ENCODE measurements around the gene RNF123. TPM values are rescaled to one million over a fixed set of nuclear protein-coding genes. Genes with fewer than 3 reads are reported as not detected.
"Not testable (repeated sequence)": the region's sequence is repeated elsewhere in the genome, so short reads cannot be mapped to it uniquely, and the experiment has no call there.

RNF123 gene
- total and polyA plus RNA-seq, 10 of the 15 experiments (the other 5 are each of a cell fraction or from before 2014, with no cell fraction given) = 4.2 to 31.5 (median 17.6) TPM

DNA sequence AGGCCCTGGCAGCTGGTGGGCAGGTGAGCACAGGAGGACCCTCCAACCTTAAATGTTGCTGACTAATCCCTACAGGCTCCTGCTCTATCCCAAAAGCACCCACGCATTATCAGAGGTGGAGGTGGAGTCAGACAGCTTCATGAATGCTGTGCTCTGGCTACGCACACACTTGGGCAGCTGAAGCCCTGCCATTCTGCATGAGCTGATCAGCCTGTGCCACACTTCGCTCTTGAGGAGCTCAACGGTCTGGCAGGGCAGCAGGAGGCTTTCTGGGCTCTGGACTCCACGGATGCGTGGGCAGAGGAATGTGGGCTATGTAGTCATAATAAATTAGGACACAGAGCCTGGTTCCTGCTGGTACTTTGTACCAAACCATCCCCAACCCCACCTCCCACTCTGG is 6.2 kb upstream of the RNF123 start:
- Histone ChIP-seq H3K9me3 (replicated peaks; ENCODE audit: control insufficient read depth, insufficient read depth, low read length) (no peaks in the 10 kb centered on the region), H3K4me2 (ENCODE audit: control insufficient read depth, insufficient read depth) (no peak overlapping the region), H3K4me1 (ENCODE audit: control insufficient read depth, insufficient read depth, low read length) (no peaks in the 10 kb centered on the region; the same call in 1 of the 2 replicates), H4K20me1 (ENCODE audit: control insufficient read depth, insufficient read depth) (no peaks in the 10 kb centered on the region), H2AFZ (ENCODE audit: control insufficient read depth, low read depth, low read length) (no peak overlapping the region), H3K9ac (ENCODE audit: control insufficient read depth, insufficient read depth, low read length) (no peak overlapping the region), H3K79me2 (ENCODE audit: control insufficient read depth, insufficient read depth, low read length) (no peaks in the 10 kb centered on the region; the same call in 1 of the 2 replicates), H3K27me3 (replicated peaks in 1 of 2; ENCODE audit: control insufficient read depth in 2 of 2, insufficient read depth in 2 of 2, low read length in 1 of 2) (no peaks in the 10 kb centered on the region), H3K4me3 (no peak overlapping the region), H3K36me3 (ENCODE audit: control insufficient read depth in 2 of 2, insufficient read depth in 2 of 2, low read length in 1 of 2) (peaks cover 18 to 31% of the 10 kb centered on the region in 2 experiments; a peak in 3 of 4 replicates), H3K27ac (ENCODE audit: control insufficient read depth, insufficient read depth) (no peak overlapping the region)
- WGBS (ENCODE audit: insufficient coverage, insufficient replicate concordance, low lambda C conversion rate, missing lambda C conversion rate) = 94% methylated on average over 6 of the region's 6 CpGs
- DNase-seq (ENCODE audit: low read depth, low spot score) (no peak), ATAC-seq (no peak), FAIRE-seq (no peak)
- ChIA-PET SMC1A (ENCODE audit: uncharacterized antibody, unreplicated experiment) (no interaction called here), CTCF (no interaction called here), POLR2A (no interaction called here), RAD21 (ENCODE audit: unreplicated experiment) (no interaction called here)
- intact Hi-C loops (cut with micrococcal nuclease; ENCODE audit: unreplicated experiment) (no loop called here), in situ Hi-C loops (cut with MboI) (no loop called here)
- BruUV-seq (replicated peaks) = no TSS peak
- no peak for TF ChIP-seq MYB (IDR thresholded peaks at IDR 0.05; ENCODE audit: borderline replicate concordance, low read depth, low read length)
- TF ChIP-seq HDGF (IDR thresholded peaks at IDR 0.05) = no peak
- no peak for TF ChIP-seq FOXM1 (IDR thresholded peaks at IDR 0.05; ENCODE audit: low read depth, low read length)
- no peak for TF ChIP-seq GABPA (IDR thresholded peaks at IDR 0.05; ENCODE audit: low read depth)

- H3K9me3 ChIP-seq (replicated peaks; ENCODE audit: control insufficient read depth, insufficient read depth, low read length); H3K4me2 ChIP-seq (ENCODE audit: control insufficient read depth, insufficient read depth); H3K9ac ChIP-seq (ENCODE audit: control insufficient read depth, insufficient read depth, low read length); H3K27ac ChIP-seq (ENCODE audit: control insufficient read depth, insufficient read depth); H2AFZ ChIP-seq (ENCODE audit: control insufficient read depth, low read depth, low read length); DNase-seq (ENCODE audit: low read depth, low spot score); H3K4me1 ChIP-seq (ENCODE audit: control insufficient read depth, insufficient read depth, low read length); SMC1A ChIA-PET (ENCODE audit: uncharacterized antibody, unreplicated experiment); BruUV-seq (replicated peaks); in situ Hi-C loops (cut with MboI); H4K20me1 ChIP-seq (ENCODE audit: control insufficient read depth, insufficient read depth); CTCF ChIA-PET; ATAC-seq; FAIRE-seq; H3K27me3 ChIP-seq (replicated peaks in 1 of 2; ENCODE audit: control insufficient read depth in 2 of 2, insufficient read depth in 2 of 2, low read length in 1 of 2); RAD21 ChIA-PET (ENCODE audit: unreplicated experiment); H3K4me3 ChIP-seq; intact Hi-C loops (cut with micrococcal nuclease; ENCODE audit: unreplicated experiment); H3K79me2 ChIP-seq (ENCODE audit: control insufficient read depth, insufficient read depth, low read length); POLR2A ChIA-PET: not testable (repeated sequence)
- 100% methylated on average over 2 of the region's 2 CpGs for WGBS (ENCODE audit: insufficient coverage, insufficient replicate concordance, low lambda C conversion rate, missing lambda C conversion rate)
- peaks cover 11 to 26% of the 10 kb centered on the region in 2 experiments; a peak in 3 of 4 replicates for H3K36me3 ChIP-seq (ENCODE audit: control insufficient read depth in 2 of 2, insufficient read depth in 2 of 2, low read length in 1 of 2)
Measured at GRCh38 chr3:49684453-49684852, 4.9 kb upstream of the RNF123 start.

DNA sequence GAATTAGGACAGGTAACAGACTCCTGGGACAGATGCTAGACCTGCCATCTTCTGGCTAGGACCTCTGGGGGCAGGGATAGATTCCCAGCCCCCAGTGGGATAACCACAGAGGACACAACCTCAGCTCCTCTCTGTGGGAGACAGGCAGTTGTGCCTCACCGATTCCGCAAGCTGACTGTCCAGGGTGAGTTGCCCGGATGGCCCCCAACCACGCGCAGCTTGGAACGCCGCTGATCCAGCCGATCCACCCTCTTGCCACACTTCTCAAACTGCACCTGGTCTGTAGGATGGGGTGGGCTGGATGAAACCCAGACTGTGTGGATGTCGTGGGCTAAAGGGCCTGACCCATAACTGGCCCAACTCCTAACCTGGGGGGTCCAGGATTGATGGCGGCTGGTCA is 4.3 kb upstream of the RNF123 start:
- H3K9ac ChIP-seq (ENCODE audit: control insufficient read depth, insufficient read depth, low read length); H2AFZ ChIP-seq (ENCODE audit: control insufficient read depth, low read depth, low read length); POLR2A ChIA-PET; H3K4me3 ChIP-seq; in situ Hi-C loops (cut with MboI); SMC1A ChIA-PET (ENCODE audit: uncharacterized antibody, unreplicated experiment); intact Hi-C loops (cut with micrococcal nuclease; ENCODE audit: unreplicated experiment); H3K4me2 ChIP-seq (ENCODE audit: control insufficient read depth, insufficient read depth); BruUV-seq (replicated peaks); RAD21 ChIA-PET (ENCODE audit: unreplicated experiment); H3K9me3 ChIP-seq (replicated peaks; ENCODE audit: control insufficient read depth, insufficient read depth, low read length); H3K27me3 ChIP-seq (replicated peaks in 1 of 2; ENCODE audit: control insufficient read depth in 2 of 2, insufficient read depth in 2 of 2, low read length in 1 of 2); FAIRE-seq; H3K79me2 ChIP-seq (ENCODE audit: control insufficient read depth, insufficient read depth, low read length); H4K20me1 ChIP-seq (ENCODE audit: control insufficient read depth, insufficient read depth); H3K4me1 ChIP-seq (ENCODE audit: control insufficient read depth, insufficient read depth, low read length); CTCF ChIA-PET; ATAC-seq; DNase-seq (ENCODE audit: low read depth, low spot score); H3K27ac ChIP-seq (ENCODE audit: control insufficient read depth, insufficient read depth): not testable (repeated sequence)
- WGBS (ENCODE audit: insufficient coverage, insufficient replicate concordance, low lambda C conversion rate, missing lambda C conversion rate) = 94% methylated on average over 10 of the region's 10 CpGs
- H3K36me3 ChIP-seq (ENCODE audit: control insufficient read depth in 2 of 2, insufficient read depth in 2 of 2, low read length in 1 of 2) = peaks cover 7 to 24% of the 10 kb centered on the region in 2 experiments; a peak in 3 of 4 replicates

DNA sequence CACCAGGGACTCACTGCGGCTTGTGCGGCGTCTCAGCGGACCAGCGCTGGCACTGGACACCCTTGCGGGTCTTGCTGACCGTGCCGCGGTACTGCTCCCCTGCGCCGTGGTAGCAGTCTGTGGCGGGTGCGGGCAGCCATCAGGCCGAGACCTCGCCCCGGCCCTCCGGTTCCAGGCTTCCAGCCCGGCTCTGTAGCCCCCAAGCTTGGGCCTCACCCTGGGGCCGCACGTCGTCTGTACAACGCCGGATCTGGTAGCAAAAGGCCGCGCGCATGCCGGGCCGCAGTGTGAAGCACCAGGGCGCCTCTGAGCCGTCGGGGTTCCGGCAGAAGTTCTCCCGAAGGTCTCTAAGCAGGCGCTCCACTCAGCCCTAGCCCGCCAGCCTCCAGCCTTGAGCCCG is 3.5 kb upstream of the RNF123 start:
- DNase-seq (ENCODE audit: low read depth, low spot score); CTCF ChIA-PET: not testable (repeated sequence)

More for the DNA sequence above, 3.5 kb upstream of the RNF123 start:
- FAIRE-seq; ATAC-seq; intact Hi-C loops (cut with micrococcal nuclease; ENCODE audit: unreplicated experiment); H3K9ac ChIP-seq (ENCODE audit: control insufficient read depth, insufficient read depth, low read length); H3K9me3 ChIP-seq (replicated peaks; ENCODE audit: control insufficient read depth, insufficient read depth, low read length); H3K4me1 ChIP-seq (ENCODE audit: control insufficient read depth, insufficient read depth, low read length); SMC1A ChIA-PET (ENCODE audit: uncharacterized antibody, unreplicated experiment); H3K27me3 ChIP-seq (replicated peaks in 1 of 2; ENCODE audit: control insufficient read depth in 2 of 2, insufficient read depth in 2 of 2, low read length in 1 of 2); RAD21 ChIA-PET (ENCODE audit: unreplicated experiment); POLR2A ChIA-PET; BruUV-seq (replicated peaks); H3K4me2 ChIP-seq (ENCODE audit: control insufficient read depth, insufficient read depth); H2AFZ ChIP-seq (ENCODE audit: control insufficient read depth, low read depth, low read length); H4K20me1 ChIP-seq (ENCODE audit: control insufficient read depth, insufficient read depth); H3K27ac ChIP-seq (ENCODE audit: control insufficient read depth, insufficient read depth); H3K4me3 ChIP-seq; in situ Hi-C loops (cut with MboI): not testable (repeated sequence)
- 54% methylated on average over 35 of the region's 36 CpGs for WGBS (ENCODE audit: insufficient coverage, insufficient replicate concordance, low lambda C conversion rate, missing lambda C conversion rate)
- Histone ChIP-seq H3K79me2 (ENCODE audit: control insufficient read depth, insufficient read depth, low read length) (peaks cover 12% of the 10 kb centered on the region), H3K36me3 (ENCODE audit: control insufficient read depth in 2 of 2, insufficient read depth in 2 of 2, low read length in 1 of 2) (peaks cover 0 to 21% of the 10 kb centered on the region in 2 experiments; a peak in 3 of 4 replicates)
